HCT116 (cell line): Measurements from ENCODE around the gene SLCO2A1. TPM values are rescaled to one million over a fixed set of nuclear protein-coding genes. Genes with fewer than 3 reads are reported as not detected.

Experiments used
- ATAC-seq: fragments of 200-7000 bp; cut with Tn5 transposase; 2 replicates; pipeline ENCODE4 v1.9.1; 2020; ENCODE audit warnings: mild to moderate bottlenecking, moderate library complexity
- BruUV-seq: library from RNA; stranded (reverse); fragments of 400-500 nt; replicated peaks from 2 replicates; lab custom pipeline; 2021; lab: Mats Ljungman, UMichigan
- CTCF ChIA-PET: fragments of 300-600 bp; sonication (Branson Sonifier 250); formaldehyde crosslinking; loops from one replicate; lab custom pipeline; 2021; ENCODE audit warnings: antibody characterized with exemption; lab: Charles Lee
- POLR2A ChIA-PET: fragments of 300-600, 350-600 bp; sonication (Branson Sonifier 250); formaldehyde crosslinking; loops from one replicate; lab custom pipeline; 2021; ENCODE audit warnings: antibody characterized with exemption; lab: Charles Lee
- RAD21 ChIA-PET, 2 experiments: fragments of 300-600 bp; sonication (Branson Sonifier 250); formaldehyde crosslinking; loops; one replicate each; lab custom pipeline; 2023; ENCODE audit warnings: low total read pairs in 2 of 2; ENCODE audit not compliant: uncharacterized antibody in 2 of 2, unreplicated experiment in 2 of 2, low non-redundant PET in 1 of 2; lab: Charles Lee
- DNase-seq: peaks from one replicate; pipeline ENCODE4 v3.0.0-alpha.2; 2010; ENCODE audit warnings: low read depth, low spot score
- H2AFZ ChIP-seq: fragments of 200-600 bp; shearing (Covaris generic), sonication (generic); 2 replicates; pipeline ENCODE4 v1.6.1; 2017; ENCODE audit warnings: low read depth, mixed run types, mixed read lengths, antibody characterized with exemption, low read length; ENCODE audit not compliant: poor library complexity, severe bottlenecking
- H3K27ac ChIP-seq: 2 replicates; pipeline ENCODE4 v1.5.1; 2012; ENCODE audit warnings: low read depth, low read length
- H3K27me3 ChIP-seq: fragments of 200-600 bp; sonication (generic); 2 replicates; pipeline ENCODE4 v1.6.1; 2016; ENCODE audit warnings: mixed run types, low read length, mixed read lengths; ENCODE audit not compliant: insufficient read depth
- H3K36me3 ChIP-seq, 2 experiments: fragments of 200-500 bp in 1 of 2; fragments of 200-600 bp in 1 of 2; sonication (Bioruptor generic) in 1 of 2; sonication (generic) in 1 of 2; 2 replicates each; pipeline versions ENCODE4 v1.5.1 to v1.6.1; 2014 to 2016; ENCODE audit warnings: low read length in 2 of 2, inconsistent platforms in 1 of 2, mixed read lengths in 1 of 2, mixed run types in 1 of 2; ENCODE audit not compliant: insufficient read depth in 2 of 2, control insufficient read depth in 1 of 2
- H3K4me1 ChIP-seq, 2 experiments: fragments of 200-600 bp in 1 of 2; sonication (generic) in 1 of 2; 2 replicates each; pipeline versions ENCODE4 v1.5.1 to v1.6.1; 2012 to 2017; ENCODE audit warnings: low read length in 2 of 2, inconsistent platforms in 1 of 2, mild to moderate bottlenecking in 1 of 2, mixed read lengths in 1 of 2, mixed run types in 1 of 2, moderate library complexity in 1 of 2; ENCODE audit not compliant: insufficient read depth in 2 of 2, control insufficient read depth in 1 of 2
- H3K4me2 ChIP-seq: fragments of 200-600 bp; sonication (generic); 2 replicates; pipeline ENCODE4 v1.6.1; 2017; ENCODE audit warnings: mixed run types, low read length, mixed read lengths
- H3K4me3 ChIP-seq, 2 experiments: fragments of 200-600 bp in 1 of 2; sonication (generic) in 1 of 2; replicated peaks in 1 of 2; 2 replicates each; pipeline ENCODE4 v1.5.1; 2011 to 2016; ENCODE audit warnings: low read length in 2 of 2, control low read depth in 1 of 2, low read depth in 1 of 2, mild to moderate bottlenecking in 1 of 2, mixed read lengths in 1 of 2, mixed run types in 1 of 2
- H3K79me2 ChIP-seq: fragments of 200-600 bp; sonication (generic); 2 replicates; pipeline ENCODE4 v1.6.1; 2017; ENCODE audit warnings: mild to moderate bottlenecking, mixed run types, low read length, moderate library complexity, mixed read lengths; ENCODE audit not compliant: insufficient read depth
- H3K9ac ChIP-seq: fragments of 200-600 bp; sonication (generic); 2 replicates; pipeline ENCODE4 v1.6.1; 2016; ENCODE audit warnings: low read length, mixed read lengths
- H3K9me2 ChIP-seq: fragments of 200-600 bp; sonication (generic), shearing (Covaris generic); 2 replicates; pipeline ENCODE4 v1.6.1; 2017; ENCODE audit warnings: mixed run types, mild to moderate bottlenecking, moderate library complexity; ENCODE audit not compliant: insufficient read depth
- H3K9me3 ChIP-seq, 2 experiments: fragments of 200-500 bp in 1 of 2; fragments of 200-600 bp in 1 of 2; sonication (Bioruptor generic) in 1 of 2; sonication (generic) in 1 of 2; 2 replicates each; pipeline ENCODE4 v1.6.1; 2014 to 2017; ENCODE audit warnings: low read length in 2 of 2, mixed read lengths in 2 of 2, inconsistent platforms in 1 of 2, low read depth in 1 of 2, mild to moderate bottlenecking in 1 of 2, mixed run types in 1 of 2, moderate library complexity in 1 of 2; ENCODE audit not compliant: control insufficient read depth in 1 of 2, insufficient read depth in 1 of 2
- H4K20me1 ChIP-seq: fragments of 200-600 bp; sonication (generic), shearing (Covaris generic); 2 replicates; pipeline ENCODE4 v1.6.1; 2017; ENCODE audit warnings: mixed run types, mild to moderate bottlenecking, moderate library complexity; ENCODE audit not compliant: insufficient read depth
- CBX3 ChIP-seq: IDR thresholded peaks from 2 replicates; pipeline ENCODE4 v1.6.1; 2012; ENCODE audit warnings: low read depth
- CTCF ChIP-seq, 3 experiments: fragments of 200-600 bp in 1 of 3; sonication (generic) in 1 of 3; IDR thresholded peaks in 2 of 3; conservative IDR thresholded peaks in 1 of 3; 2 replicates each; pipeline ENCODE4 v1.5.1; 2012 to 2017; ENCODE audit warnings: low read depth in 2 of 3, low read length in 2 of 3, antibody characterized with exemption in 1 of 3, borderline replicate concordance in 1 of 3, control low read depth in 1 of 3, mild to moderate bottlenecking in 1 of 3, mixed read lengths in 1 of 3, mixed run types in 1 of 3, moderate library complexity in 1 of 3; ENCODE audit not compliant: insufficient read depth in 1 of 3
- RAD21 ChIP-seq: IDR thresholded peaks from 2 replicates; pipeline ENCODE4 v1.6.1; 2012; ENCODE audit warnings: low read depth, mild to moderate bottlenecking
- intact Hi-C: fragments of 100-400 bp; cut with micrococcal nuclease; formaldehyde crosslinking; loops from 2 replicates; pipeline ENCODE4 v1.10.0; 2022
- total RNA-seq: library from RNA; stranded (reverse); gene quantifications from one replicate; pipeline ENCODE4 v1.2.1, GENCODE V29; 2021; ENCODE audit not compliant: unreplicated experiment

Gene SLCO2A1
- total RNA-seq, 1 experiment from 2014 or later: 0.52 TPM

- Histone ChIP-seq H3K79me2 (no peaks in the 10 kb centered on the region), H3K36me3 (no peaks in the 10 kb centered on the region), H3K27ac (no peak overlapping the region), H3K27me3 (peaks cover 68% of the 10 kb centered on the region), H3K9me2 (no peaks in the 10 kb centered on the region), H3K4me2 (peak overlapping the region; percentile 54; the same call in 1 of the 2 replicates), H3K9me3 (no peaks in the 10 kb centered on the region), H4K20me1 (no peaks in the 10 kb centered on the region), H3K4me3 (no peak overlapping the region), H3K4me1 (peaks cover 28 to 29% of the 10 kb centered on the region in 2 experiments), H2AFZ (no peak overlapping the region), H3K9ac (no peak overlapping the region)
- DNase-seq (no peak), ATAC-seq (peak; percentile 33)
- intact Hi-C loops: no loop called here
- BruUV-seq: no TSS peak
- POLR2A ChIA-PET: no interaction called here
- TF ChIP-seq RAD21 (no peak), CTCF (IDR thresholded peaks at IDR 0.05 in 2 of 3, conservative IDR thresholded peaks at IDR 0.05 in 1 of 3; ENCODE audit: borderline replicate concordance in 1 of 3, insufficient read depth in 1 of 3, low read depth in 2 of 3, low read length in 2 of 3) (no peak)
- RAD21 ChIA-PET: no interaction called here
- CTCF ChIA-PET: interaction anchor here (1.1 kb wide), 1 partner anchor 269 kb away, joined by 3 read pairs; no protein-coding TSS in a partner anchor
Observed at GRCh38 chr3:133943031-133943535, 86.6 kb downstream of the SLCO2A1 start.

GRCh38 chr3:133941415-133941821, 88.3 kb downstream of the SLCO2A1 start:
- no peak for ATAC-seq
- intact Hi-C loops: no loop called here
- CTCF ChIA-PET: no interaction called here

More at GRCh38 chr3:133941415-133941821, 88.3 kb downstream of the SLCO2A1 start:
- no peak for DNase-seq
- peaks cover 28 to 29% of the 10 kb centered on the region in 2 experiments for H3K4me1 ChIP-seq
- BruUV-seq: no TSS peak
- H3K79me2 ChIP-seq: no peaks in the 10 kb centered on the region
- H3K27ac ChIP-seq: no peak overlapping the region
- no peak overlapping the region for H3K9ac ChIP-seq
- H4K20me1 ChIP-seq: no peaks in the 10 kb centered on the region
- H3K4me2 ChIP-seq: no peak overlapping the region
- no peak overlapping the region for H2AFZ ChIP-seq
- TF ChIP-seq CBX3 (no peak), RAD21 (peak; percentile 7; the same call in 1 of the 2 replicates)
- H3K4me3 ChIP-seq: no peak overlapping the region
- RAD21 ChIA-PET: no interaction called here
- POLR2A ChIA-PET: no interaction called here
- H3K9me2 ChIP-seq: no peaks in the 10 kb centered on the region
- peaks cover 65% of the 10 kb centered on the region for H3K27me3 ChIP-seq
- H3K36me3 ChIP-seq: no peaks in the 10 kb centered on the region
- no peaks in the 10 kb centered on the region for H3K9me3 ChIP-seq
